PC-3 (cell line): ENCODE measurements around the gene ITGB1BP1.

ENCODE experiments used
- CTCF ChIP-seq: fragments of 300-600 bp; sonication (generic); conservative IDR thresholded peaks from 2 replicates; pipeline ENCODE4 v1.5.1; 2017; ENCODE audit warnings: antibody characterized with exemption, low read depth, mild to moderate bottlenecking, low read length
- EZH2 ChIP-seq: fragments of 300-600 bp; sonication (generic); IDR thresholded peaks from one replicate; pipeline ENCODE4 v1.6.1; 2017; ENCODE audit warnings: antibody characterized with exemption, mild to moderate bottlenecking, low read length; ENCODE audit not compliant: unreplicated experiment
- EZH2phosphoT487 ChIP-seq: fragments of 300-600 bp; sonication (generic); IDR thresholded peaks from 2 replicates; pipeline ENCODE4 v1.6.1; 2018; ENCODE audit warnings: mild to moderate bottlenecking, antibody characterized with exemption, low read length, borderline replicate concordance

DNA sequence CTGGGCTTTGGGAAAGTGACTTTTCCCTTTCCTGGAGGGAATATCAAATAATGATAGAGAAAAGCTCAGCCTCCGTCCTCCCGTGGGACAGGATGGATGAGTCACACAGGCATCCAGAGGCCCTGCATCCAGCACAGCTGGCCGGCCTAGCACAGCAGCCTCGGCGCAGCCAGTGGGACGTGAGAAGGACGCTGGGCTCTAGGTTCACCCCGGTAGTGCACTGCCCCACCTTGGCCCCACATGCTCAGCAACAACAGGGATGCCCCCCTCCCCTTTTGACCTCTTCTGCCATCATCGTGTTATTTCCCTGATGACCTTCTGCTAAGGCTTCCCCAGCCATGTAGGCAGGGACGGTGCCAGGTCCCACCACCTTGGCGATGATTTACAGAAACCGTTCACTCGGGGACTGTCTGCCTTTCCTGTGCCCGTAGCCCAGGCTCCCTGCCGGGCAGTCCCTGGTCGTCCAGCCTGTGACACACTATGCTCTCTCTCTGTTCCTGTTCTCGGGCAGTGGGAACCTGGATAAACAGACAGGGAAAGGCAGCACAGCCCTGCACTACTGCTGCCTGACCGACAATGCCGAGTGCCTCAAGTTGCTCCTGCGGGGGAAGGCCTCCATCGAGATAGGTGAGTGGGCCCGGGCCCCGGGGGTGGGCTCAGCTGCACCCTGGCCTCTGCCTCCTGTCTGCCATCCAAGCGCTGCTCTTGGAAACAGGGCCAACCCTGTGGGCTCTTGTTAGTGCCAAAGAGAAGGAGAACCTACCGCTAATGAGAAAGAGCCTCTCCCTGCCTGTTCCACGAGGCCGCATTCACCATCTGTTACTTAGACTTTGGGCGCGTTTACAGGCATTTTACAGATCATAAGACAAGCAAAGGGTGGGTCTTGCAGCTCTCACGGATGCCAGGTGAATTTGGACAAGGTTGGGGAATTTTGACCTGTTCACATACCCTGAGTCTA, 44.6 kb downstream of the ITGB1BP1 start:
- TF ChIP-seq CTCF (no peak), EZH2 (no peak), EZH2phosphoT487 (no peak)
